Peyer's patch (tissue), 4 donors: ENCODE measurements around the gene AHCTF1. TPM values are rescaled to one million over a fixed set of nuclear protein-coding genes. Genes with fewer than 3 reads are reported as not detected.
"Not testable (repeated sequence)": the region's sequence is repeated elsewhere in the genome, so short reads cannot be mapped to it uniquely, and the experiment has no call there.

ENCODE experiments used
- DNase-seq, 3 donors: peaks; one replicate each; pipeline ENCODE4 v3.0.0-alpha.2; 2017 to 2019
- H3K27ac ChIP-seq, 4 donors: fragments of 200-600 bp; sonication (generic); one replicate each; pipeline ENCODE4 v1.5.1; 2016 to 2019
- H3K27me3 ChIP-seq, 2 donors: fragments of 200-600 bp; sonication (generic); one replicate each; pipeline ENCODE4 v1.5.1; 2019
- H3K36me3 ChIP-seq, 3 donors: fragments of 200-600 bp; sonication (generic); one replicate each; pipeline ENCODE4 v1.5.1; 2016 to 2019
- H3K4me1 ChIP-seq, 4 donors: fragments of 200-600 bp; sonication (generic); one replicate each; pipeline ENCODE4 v1.5.1; 2016 to 2019
- H3K4me3 ChIP-seq, 4 donors: fragments of 200-600 bp; sonication (generic); 1 replicate in 3 of 4; 2 replicates in 1 of 4; pipeline ENCODE4 v1.5.1; 2016 to 2019; ENCODE audit warnings: mild to moderate bottlenecking in 1 of 4
- H3K9me3 ChIP-seq, 4 donors: fragments of 200-600 bp; sonication (generic); one replicate each; pipeline ENCODE4 v1.5.1; 2016 to 2019; ENCODE audit warnings: mild to moderate bottlenecking in 1 of 4
- CTCF ChIP-seq, 6 experiments: fragments of 450-650 bp in 4 of 6; fragments of 200-600 bp in 2 of 6; sonication (generic) in 1 of 6; IDR thresholded peaks; one replicate each; pipeline ENCODE4 v1.5.1; 2017 to 2019; ENCODE audit warnings: antibody characterized with exemption in 6 of 6, mild to moderate bottlenecking in 3 of 6, moderate library complexity in 1 of 6
- POLR2A ChIP-seq, 2 donors: fragments of 450-650 bp; IDR thresholded peaks; one replicate each; pipeline ENCODE4 v1.5.1; 2017; ENCODE audit warnings: antibody characterized with exemption in 2 of 2, mild to moderate bottlenecking in 2 of 2, moderate library complexity in 2 of 2
- total RNA-seq, 4 donors: library from RNA; depleted of rRNA; stranded (reverse); fragments of >200 nt; gene quantifications; one replicate each; pipeline ENCODE4 v1.1.0, GENCODE V29; 2016

Gene AHCTF1
- total RNA-seq, 4 donors from 2014 or later, result 20.3 to 51.2 (median 29.9) TPM

- TF ChIP-seq POLR2A (IDR thresholded peaks at IDR 0.05) (no peak), CTCF (IDR thresholded peaks at IDR 0.05) (no peak)
- no peak for DNase-seq
Measured at GRCh38 chr1:246815693-246816270, 116.0 kb downstream of the AHCTF1 start.

GRCh38 chr1:246814890-246815289 lies 116.9 kb downstream of the AHCTF1 start:
- H3K36me3 ChIP-seq, result no peaks in the 10 kb centered on the region
- TF ChIP-seq CTCF (IDR thresholded peaks at IDR 0.05) (no peak), POLR2A (IDR thresholded peaks at IDR 0.05) (no peak)
- H3K4me1 ChIP-seq, result no peaks in the 10 kb centered on the region
- no peak for DNase-seq
- no peaks in the 10 kb centered on the region for H3K9me3 ChIP-seq
- H3K27me3 ChIP-seq, result no peaks in the 10 kb centered on the region
- no peak overlapping the region for H3K27ac ChIP-seq
- H3K4me3 ChIP-seq, result no peak overlapping the region

More at GRCh38 chr1:246815693-246816270, 116.0 kb downstream of the AHCTF1 start:
- no peak overlapping the region for H3K27ac ChIP-seq
- H3K36me3 ChIP-seq, result no peaks in the 10 kb centered on the region
- no peak overlapping the region for H3K4me3 ChIP-seq
- no peaks in the 10 kb centered on the region for H3K4me1 ChIP-seq
- H3K27me3 ChIP-seq, result no peaks in the 10 kb centered on the region
- H3K9me3 ChIP-seq, result no peaks in the 10 kb centered on the region

- not testable (repeated sequence) for H3K9me3 ChIP-seq, H3K27ac ChIP-seq, H3K36me3 ChIP-seq, H3K4me3 ChIP-seq, DNase-seq, H3K4me1 ChIP-seq, H3K27me3 ChIP-seq
Measured at GRCh38 chr1:246813325-246813724, 118.4 kb downstream of the AHCTF1 start.

- no peak for DNase-seq
- Histone ChIP-seq H3K36me3 (no peaks in the 10 kb centered on the region), H3K4me3 (no peak overlapping the region), H3K27ac (no peak overlapping the region), H3K4me1 (no peaks in the 10 kb centered on the region), H3K9me3 (no peaks in the 10 kb centered on the region), H3K27me3 (no peaks in the 10 kb centered on the region)
- TF ChIP-seq POLR2A (IDR thresholded peaks at IDR 0.05), result no peak
- no peak for TF ChIP-seq CTCF (IDR thresholded peaks at IDR 0.05)
Measured at GRCh38 chr1:246811985-246812384, 119.8 kb downstream of the AHCTF1 start.

GRCh38 chr1:246809473-246809872 lies 122.3 kb downstream of the AHCTF1 start:
- TF ChIP-seq CTCF (IDR thresholded peaks at IDR 0.05), result no peak
- no peak for TF ChIP-seq POLR2A (IDR thresholded peaks at IDR 0.05)

GRCh38 chr1:246805135-246805716 lies 126.5 kb downstream of the AHCTF1 start:
- Histone ChIP-seq H3K9me3 (no peaks in the 10 kb centered on the region), H3K4me3 (no peak overlapping the region), H3K36me3 (no peaks in the 10 kb centered on the region), H3K27ac (no peak overlapping the region), H3K27me3 (no peaks in the 10 kb centered on the region), H3K4me1 (no peaks in the 10 kb centered on the region)
- TF ChIP-seq POLR2A (IDR thresholded peaks at IDR 0.05), result no peak
- no peak for TF ChIP-seq CTCF (IDR thresholded peaks at IDR 0.05)
- no peak for DNase-seq

More at GRCh38 chr1:246809473-246809872, 122.3 kb downstream of the AHCTF1 start:
- DNase-seq, result no peak
- Histone ChIP-seq H3K27me3 (no peaks in the 10 kb centered on the region), H3K27ac (no peak overlapping the region), H3K4me3 (no peak overlapping the region), H3K9me3 (no peaks in the 10 kb centered on the region), H3K4me1 (no peaks in the 10 kb centered on the region), H3K36me3 (no peaks in the 10 kb centered on the region)
